ENCODE data around the gene NDUFS7.

GRCh38 chr19:1385816-1386215 is 2.1 kb downstream of the NDUFS7 start:
- TF ChIP-seq YY1 (IDR thresholded peaks at IDR 0.05; ENCODE audit: insufficient read depth, insufficient read length) (no peak), ZNF274 (IDR thresholded peaks at IDR 0.05; ENCODE audit: low read depth, low read length) (no peak)

Measured in NT2/D1 (cell line).